Retinal pigment epithelial cell (primary cell): Measurements from ENCODE around the gene PSAT1.

Experiments
- DNase-seq: peaks from one replicate; pipeline ENCODE4 v3.0.0-alpha.2; 2010; ENCODE audit warnings: low read depth
- H3K4me3 ChIP-seq: 2 replicates; pipeline ENCODE4 v1.5.1; 2011; ENCODE audit warnings: mild to moderate bottlenecking, low read length, control low read depth, moderate library complexity
- CTCF ChIP-seq: conservative IDR thresholded peaks from 2 replicates; pipeline ENCODE4 v1.5.1; 2011; ENCODE audit warnings: low read depth, low read length, control low read depth, inconsistent platforms

The PSAT1 gene

GRCh38 chr9:78354324-78354973 is 57.5 kb downstream of the PSAT1 start:
- no peak for DNase-seq
- H3K4me3 ChIP-seq = no peak overlapping the region
- TF ChIP-seq CTCF = no peak

- DNase-seq = no peak
- TF ChIP-seq CTCF = no peak
- H3K4me3 ChIP-seq = no peak overlapping the region
These were observed 58.1 kb downstream of the PSAT1 start for GRCh38 chr9:78354989-78355388.

DNA sequence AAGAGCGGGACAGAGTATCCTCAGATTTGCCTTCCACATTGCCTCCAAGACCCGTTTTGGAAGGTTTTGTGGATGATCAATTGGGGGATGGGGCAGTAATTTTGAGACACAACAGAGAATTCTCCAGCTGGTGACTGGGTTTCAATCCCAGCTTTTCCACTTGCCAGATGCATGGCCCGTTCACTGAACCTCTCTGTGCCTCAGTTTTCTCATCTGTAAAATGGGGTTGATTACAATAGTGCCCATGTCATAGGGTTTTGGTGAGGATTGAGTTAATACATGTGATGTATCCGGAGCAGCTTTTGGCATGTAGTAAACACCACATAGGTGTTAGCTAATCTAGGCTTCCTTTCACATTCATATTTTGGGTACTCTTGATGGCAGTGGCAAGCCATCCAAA is 59.7 kb downstream of the PSAT1 start:
- DNase-seq = no peak
- no peak for TF ChIP-seq CTCF
- no peak overlapping the region for H3K4me3 ChIP-seq

- no peak overlapping the region for H3K4me3 ChIP-seq
- DNase-seq = no peak
- no peak for TF ChIP-seq CTCF
These were observed 60.4 kb downstream of the PSAT1 start for GRCh38 chr9:78357165-78357873.

DNA sequence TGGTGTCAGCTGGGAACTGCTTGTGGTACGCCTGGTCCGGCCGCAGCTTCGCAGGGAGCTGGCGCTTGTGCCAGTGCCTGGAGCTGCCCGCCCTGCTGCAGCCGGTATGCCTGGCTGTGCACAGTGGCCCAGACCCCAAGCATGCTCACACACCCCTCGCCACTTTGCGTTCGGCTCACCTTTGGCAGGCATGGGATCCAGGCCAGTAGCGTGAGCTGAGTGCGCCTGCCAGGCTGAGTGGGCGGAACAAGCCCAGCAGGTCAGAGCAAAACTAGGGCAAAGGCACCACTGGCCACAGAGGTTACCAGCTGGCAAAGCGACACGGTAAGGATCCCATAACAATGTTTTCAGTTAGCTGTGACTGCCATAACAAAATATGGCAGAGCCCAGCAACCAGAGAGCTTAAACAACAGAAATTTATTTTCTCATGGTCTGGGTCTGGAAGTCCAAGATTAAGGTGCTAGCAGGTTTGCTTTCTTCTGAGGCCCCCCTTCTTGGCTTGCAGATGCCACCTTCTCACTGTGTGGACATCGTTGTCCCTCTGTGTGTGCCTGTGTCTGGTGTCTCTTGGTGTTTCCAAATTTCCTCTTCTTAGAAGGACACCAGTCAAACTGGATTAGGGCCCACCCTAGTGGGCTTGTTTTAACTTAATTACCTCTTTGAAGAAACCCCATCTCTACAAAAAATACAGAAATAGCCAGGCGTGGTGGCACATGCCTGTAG is 61.6 kb downstream of the PSAT1 start:
- no peak for TF ChIP-seq CTCF
- H3K4me3 ChIP-seq = no peak overlapping the region
- no peak for DNase-seq

GRCh38 chr9:78363221-78363620 is 66.3 kb downstream of the PSAT1 start:
- no peak overlapping the region for H3K4me3 ChIP-seq
- no peak for DNase-seq
- no peak for TF ChIP-seq CTCF
